HL-60 (cell line): ENCODE data around the gene SERPINA1.

ENCODE experiments used
- DNase-seq, 2 experiments: peaks; one replicate each; pipeline ENCODE4 v3.0.0-alpha.2; 2010 to 2020; ENCODE audit warnings: low read depth in 1 of 2, low spot score in 1 of 2
- H3K27ac ChIP-seq: fragments of 250-450 bp; sonication (Bioruptor Pico); replicated peaks from 2 replicates; pipeline ENCODE4 v1.5.1; 2020; ENCODE audit warnings: mild to moderate bottlenecking, moderate library complexity
- H3K27me3 ChIP-seq: fragments of 250-450 bp; sonication (Bioruptor Pico); 2 replicates; pipeline ENCODE4 v1.5.1; 2021; ENCODE audit warnings: mild to moderate bottlenecking, moderate library complexity; ENCODE audit not compliant: insufficient read depth, poor library complexity, severe bottlenecking
- H3K4me3 ChIP-seq: replicated peaks from 2 replicates; pipeline ENCODE4 v1.5.1; 2011; ENCODE audit warnings: mild to moderate bottlenecking, control low read depth, low read length; ENCODE audit not compliant: insufficient read depth
- CTCF ChIP-seq: IDR thresholded peaks from one replicate; pipeline ENCODE4 v1.5.1; 2011; ENCODE audit warnings: low read length, control low read depth, inconsistent platforms; ENCODE audit not compliant: insufficient read depth
- GABPA ChIP-seq: IDR thresholded peaks from 2 replicates; pipeline ENCODE4 v1.6.1; 2012; ENCODE audit warnings: low read depth
- POLR2AphosphoS5 ChIP-seq: IDR thresholded peaks from 2 replicates; pipeline ENCODE4 v1.6.1; 2012; ENCODE audit warnings: low read depth
- SPI1 ChIP-seq: IDR thresholded peaks from 2 replicates; pipeline ENCODE4 v1.6.1; 2012; ENCODE audit warnings: low read depth, mild to moderate bottlenecking, borderline replicate concordance
- TF ChIP-seq, protein P1 (sequence below): IDR thresholded peaks from 2 replicates; pipeline ENCODE4 v1.6.1; 2012; ENCODE audit warnings: low read depth; ENCODE audit not compliant: insufficient replicate concordance

Gene SERPINA1

GRCh38 chr14:94382099-94382715 lies 6.2 kb downstream of the SERPINA1 start:
- Histone ChIP-seq H3K4me3 (no peak overlapping the region), H3K27me3 (no peaks in the 10 kb centered on the region), H3K27ac (no peak overlapping the region)
- DNase-seq: no peak
- TF ChIP-seq SPI1 (no peak), GABPA (no peak), POLR2AphosphoS5 (no peak), CTCF (no peak)
- TF ChIP-seq, protein P1, sequence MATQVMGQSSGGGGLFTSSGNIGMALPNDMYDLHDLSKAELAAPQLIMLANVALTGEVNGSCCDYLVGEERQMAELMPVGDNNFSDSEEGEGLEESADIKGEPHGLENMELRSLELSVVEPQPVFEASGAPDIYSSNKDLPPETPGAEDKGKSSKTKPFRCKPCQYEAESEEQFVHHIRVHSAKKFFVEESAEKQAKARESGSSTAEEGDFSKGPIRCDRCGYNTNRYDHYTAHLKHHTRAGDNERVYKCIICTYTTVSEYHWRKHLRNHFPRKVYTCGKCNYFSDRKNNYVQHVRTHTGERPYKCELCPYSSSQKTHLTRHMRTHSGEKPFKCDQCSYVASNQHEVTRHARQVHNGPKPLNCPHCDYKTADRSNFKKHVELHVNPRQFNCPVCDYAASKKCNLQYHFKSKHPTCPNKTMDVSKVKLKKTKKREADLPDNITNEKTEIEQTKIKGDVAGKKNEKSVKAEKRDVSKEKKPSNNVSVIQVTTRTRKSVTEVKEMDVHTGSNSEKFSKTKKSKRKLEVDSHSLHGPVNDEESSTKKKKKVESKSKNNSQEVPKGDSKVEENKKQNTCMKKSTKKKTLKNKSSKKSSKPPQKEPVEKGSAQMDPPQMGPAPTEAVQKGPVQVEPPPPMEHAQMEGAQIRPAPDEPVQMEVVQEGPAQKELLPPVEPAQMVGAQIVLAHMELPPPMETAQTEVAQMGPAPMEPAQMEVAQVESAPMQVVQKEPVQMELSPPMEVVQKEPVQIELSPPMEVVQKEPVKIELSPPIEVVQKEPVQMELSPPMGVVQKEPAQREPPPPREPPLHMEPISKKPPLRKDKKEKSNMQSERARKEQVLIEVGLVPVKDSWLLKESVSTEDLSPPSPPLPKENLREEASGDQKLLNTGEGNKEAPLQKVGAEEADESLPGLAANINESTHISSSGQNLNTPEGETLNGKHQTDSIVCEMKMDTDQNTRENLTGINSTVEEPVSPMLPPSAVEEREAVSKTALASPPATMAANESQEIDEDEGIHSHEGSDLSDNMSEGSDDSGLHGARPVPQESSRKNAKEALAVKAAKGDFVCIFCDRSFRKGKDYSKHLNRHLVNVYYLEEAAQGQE: no peak

- DNase-seq: no peak
- no peak overlapping the region for H3K4me3 ChIP-seq
- H3K27me3 ChIP-seq: no peaks in the 10 kb centered on the region
- TF ChIP-seq, protein P1: no peak
- no peak for TF ChIP-seq CTCF
- no peak for TF ChIP-seq SPI1
- no peak for TF ChIP-seq GABPA
- no peak for TF ChIP-seq POLR2AphosphoS5
- no peak overlapping the region for H3K27ac ChIP-seq
Measured at GRCh38 chr14:94381149-94382030, 7.0 kb downstream of the SERPINA1 start.

GRCh38 chr14:94380225-94381148 lies 7.9 kb downstream of the SERPINA1 start:
- TF ChIP-seq CTCF: no peak
- TF ChIP-seq, protein P1: no peak
- no peak for TF ChIP-seq SPI1
- no peak for TF ChIP-seq GABPA
- no peak for TF ChIP-seq POLR2AphosphoS5
- no peaks in the 10 kb centered on the region for H3K27me3 ChIP-seq
- no peak overlapping the region for H3K27ac ChIP-seq
- DNase-seq: no peak
- H3K4me3 ChIP-seq: no peak overlapping the region
